LNCaP clone FGC (cell line): ENCODE results near the gene F13A1.

Experiments
- DNase-seq: peaks from one replicate; pipeline ENCODE4 v3.0.0-alpha.2; 2011; ENCODE audit warnings: low read depth
- H3K4me3 ChIP-seq: 2 replicates; pipeline ENCODE4 v1.5.1; 2011; ENCODE audit warnings: mild to moderate bottlenecking, low read depth, low read length, control low read depth
- TF ChIP-seq, protein P1 (sequence below): IDR thresholded peaks from 2 replicates; pipeline ENCODE4 v1.5.1; 2012; ENCODE audit warnings: mild to moderate bottlenecking; ENCODE audit not compliant: control insufficient read depth, insufficient read depth; ENCODE audit errors: extremely low read depth

F13A1 gene

DNA sequence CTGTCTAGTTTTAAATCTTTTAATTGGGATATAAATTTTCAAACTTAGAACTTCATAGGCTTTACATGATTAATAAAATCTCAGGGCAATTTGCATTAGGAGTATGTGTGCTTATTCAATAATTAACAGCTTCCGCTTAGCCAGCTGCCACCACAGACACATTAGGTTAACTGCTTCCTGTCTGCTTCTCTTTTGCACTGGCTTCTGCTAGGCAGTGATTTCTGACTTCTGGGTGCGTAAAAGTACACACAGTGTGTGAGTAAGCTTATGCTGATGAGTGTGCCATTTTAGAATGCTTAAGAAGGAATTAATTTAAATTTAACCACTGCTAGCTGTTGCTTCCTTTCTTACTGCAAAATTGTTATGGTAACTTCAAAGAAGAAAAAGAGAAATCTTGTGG, 73.9 kb downstream of the F13A1 start:
- DNase-seq = no peak
- TF ChIP-seq, protein P1, sequence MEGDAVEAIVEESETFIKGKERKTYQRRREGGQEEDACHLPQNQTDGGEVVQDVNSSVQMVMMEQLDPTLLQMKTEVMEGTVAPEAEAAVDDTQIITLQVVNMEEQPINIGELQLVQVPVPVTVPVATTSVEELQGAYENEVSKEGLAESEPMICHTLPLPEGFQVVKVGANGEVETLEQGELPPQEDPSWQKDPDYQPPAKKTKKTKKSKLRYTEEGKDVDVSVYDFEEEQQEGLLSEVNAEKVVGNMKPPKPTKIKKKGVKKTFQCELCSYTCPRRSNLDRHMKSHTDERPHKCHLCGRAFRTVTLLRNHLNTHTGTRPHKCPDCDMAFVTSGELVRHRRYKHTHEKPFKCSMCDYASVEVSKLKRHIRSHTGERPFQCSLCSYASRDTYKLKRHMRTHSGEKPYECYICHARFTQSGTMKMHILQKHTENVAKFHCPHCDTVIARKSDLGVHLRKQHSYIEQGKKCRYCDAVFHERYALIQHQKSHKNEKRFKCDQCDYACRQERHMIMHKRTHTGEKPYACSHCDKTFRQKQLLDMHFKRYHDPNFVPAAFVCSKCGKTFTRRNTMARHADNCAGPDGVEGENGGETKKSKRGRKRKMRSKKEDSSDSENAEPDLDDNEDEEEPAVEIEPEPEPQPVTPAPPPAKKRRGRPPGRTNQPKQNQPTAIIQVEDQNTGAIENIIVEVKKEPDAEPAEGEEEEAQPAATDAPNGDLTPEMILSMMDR = no peak
- H3K4me3 ChIP-seq = no peak overlapping the region

DNA sequence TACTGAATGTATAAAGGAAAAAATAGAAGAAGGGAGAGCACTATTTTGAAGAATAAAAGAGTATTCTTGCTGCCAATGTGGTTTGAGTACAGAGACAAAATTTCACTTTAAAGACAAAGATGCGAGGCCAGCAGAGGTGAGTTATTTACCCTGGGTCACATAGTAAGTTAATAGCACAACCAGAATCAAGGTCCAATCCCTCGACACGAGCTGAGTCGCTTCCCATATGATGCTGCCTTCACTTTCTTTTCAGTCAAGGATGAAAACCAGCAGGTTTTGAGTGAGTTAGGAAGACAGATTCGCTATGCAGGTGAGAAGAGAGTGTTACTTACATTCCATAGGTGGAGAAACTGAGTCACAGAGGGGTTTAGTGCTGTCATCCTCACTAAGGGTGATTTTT, 75.8 kb downstream of the F13A1 start:
- no peak overlapping the region for H3K4me3 ChIP-seq
- TF ChIP-seq, protein P1 = no peak

DNA sequence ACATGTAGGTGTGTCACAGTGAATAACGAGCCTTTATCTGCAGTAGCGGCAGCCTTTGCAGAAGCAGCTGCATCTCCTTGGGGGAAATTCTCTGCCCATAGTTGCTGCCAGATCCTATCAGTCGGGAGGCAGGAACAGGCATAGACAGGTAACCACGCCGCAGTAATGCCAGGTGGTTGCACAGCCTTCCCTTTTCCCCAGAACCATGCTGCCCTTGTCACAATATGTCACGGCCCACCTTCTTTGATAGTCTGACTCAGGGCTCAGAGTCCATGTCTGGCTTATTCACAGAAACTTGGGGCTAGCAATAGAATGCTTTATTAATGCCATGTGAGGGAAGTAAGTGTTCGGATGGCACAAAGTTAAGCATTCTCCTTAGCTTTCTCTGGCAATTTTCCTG, 76.6 kb downstream of the F13A1 start:
- H3K4me3 ChIP-seq = no peak overlapping the region
- DNase-seq = no peak
- TF ChIP-seq, protein P1 = no peak

More for the DNA sequence above, 75.8 kb downstream of the F13A1 start:
- no peak for DNase-seq

DNA sequence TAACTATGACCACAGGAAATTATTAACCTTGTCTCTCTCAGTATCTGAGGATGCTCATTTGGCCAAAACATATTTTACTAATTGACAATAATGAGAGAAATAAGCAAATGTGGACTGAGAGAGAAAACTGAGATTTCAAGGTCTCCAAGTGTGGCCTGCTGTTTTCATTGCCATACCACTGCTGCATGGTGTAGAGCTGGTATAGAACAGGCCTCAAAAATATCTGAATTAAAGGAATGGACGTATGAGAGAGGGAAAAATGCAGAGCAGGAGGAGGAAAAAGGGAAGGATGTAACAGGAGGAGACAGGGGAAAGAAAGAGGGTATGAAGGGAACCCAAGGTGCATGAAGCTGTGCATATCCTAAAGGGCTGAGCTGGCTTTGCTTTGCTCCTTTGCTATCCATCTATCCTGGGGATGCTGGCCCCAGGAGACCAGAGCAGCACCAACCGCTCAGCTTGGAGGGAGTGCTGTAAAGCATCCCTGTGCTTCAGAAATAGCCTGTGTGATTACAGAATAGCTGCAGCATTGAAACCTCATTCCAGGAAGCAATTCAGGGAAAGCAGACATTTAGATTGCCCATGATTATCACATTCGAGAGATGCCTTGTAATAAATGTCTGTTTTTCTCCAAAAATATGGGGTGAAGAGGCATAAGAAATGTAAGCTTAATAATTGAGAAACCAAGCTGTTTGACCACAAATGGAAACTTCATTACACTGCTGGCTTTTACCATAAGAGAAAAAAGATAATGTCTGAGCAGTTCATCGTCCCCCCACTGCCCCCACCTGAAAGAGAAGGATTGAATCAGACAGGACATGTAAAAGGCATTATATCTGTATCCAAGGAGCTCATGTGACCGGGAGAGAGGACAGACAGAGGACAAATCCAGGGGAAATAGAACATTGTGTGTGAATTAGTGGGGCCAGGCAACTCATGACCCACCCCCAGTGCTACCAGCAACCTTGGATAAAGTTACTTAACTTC, 80.6 kb downstream of the F13A1 start:
- TF ChIP-seq, protein P1 = no peak
- no peak for DNase-seq
- no peak overlapping the region for H3K4me3 ChIP-seq

DNA sequence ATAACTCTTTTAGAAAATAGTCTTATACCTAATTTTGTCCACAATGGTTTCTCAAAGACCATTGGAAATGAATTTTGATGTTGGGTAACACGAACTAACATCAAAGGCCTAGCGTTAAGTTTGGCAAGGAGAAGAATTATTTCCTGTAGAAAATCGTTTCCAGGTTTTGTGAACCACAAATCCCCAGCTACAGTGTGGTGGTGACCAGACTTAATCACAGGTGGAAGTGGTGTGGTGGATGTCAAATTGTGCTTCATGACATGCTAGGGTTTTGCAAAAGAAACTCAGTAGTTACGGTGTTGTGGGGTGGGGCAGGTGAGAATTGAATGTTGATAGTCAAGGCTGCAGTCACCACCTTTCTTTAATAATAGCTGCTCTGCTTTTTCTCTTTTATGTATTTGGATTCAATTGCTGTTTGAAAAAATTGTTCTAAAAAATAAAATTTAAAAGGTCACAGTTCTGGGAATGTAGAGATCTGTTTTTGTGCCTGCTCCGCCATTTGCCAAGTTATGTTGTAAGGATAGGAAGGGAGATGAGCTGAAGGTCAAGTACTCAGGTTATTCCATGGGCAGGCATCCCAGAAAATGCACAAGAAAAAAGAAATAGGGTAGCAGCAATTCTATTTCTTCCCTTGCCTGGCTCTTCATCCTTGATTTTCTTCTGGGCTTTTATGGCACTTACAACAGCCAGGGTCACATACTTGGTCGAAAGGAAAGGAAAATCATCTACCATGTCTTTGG, 83.6 kb downstream of the F13A1 start:
- TF ChIP-seq, protein P1 = no peak
- no peak for DNase-seq
- no peak overlapping the region for H3K4me3 ChIP-seq

DNA sequence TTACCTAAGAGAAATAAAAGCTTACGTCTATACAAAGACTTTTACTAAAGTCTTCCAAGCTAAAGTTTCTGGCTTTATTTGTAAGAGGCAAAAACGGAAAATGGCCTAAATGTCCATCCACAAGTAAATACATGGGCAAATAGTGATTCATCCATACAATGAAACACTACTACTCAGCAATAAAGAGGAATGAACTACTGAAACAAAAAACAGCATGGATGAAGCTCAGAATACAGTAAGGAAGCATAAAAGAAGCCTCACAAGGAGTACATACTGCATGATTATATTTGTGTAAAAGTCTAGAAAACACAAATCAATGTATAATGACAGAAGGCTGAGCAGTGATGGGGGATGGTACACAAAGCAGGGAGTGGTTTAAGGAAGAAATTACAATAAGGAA, 84.7 kb downstream of the F13A1 start:
- no peak overlapping the region for H3K4me3 ChIP-seq
- TF ChIP-seq, protein P1 = no peak
- DNase-seq = no peak
